Measurements from ENCODE around the gene DIP2B.
"Not testable (repeated sequence)": the region's sequence is repeated elsewhere in the genome, so short reads cannot be mapped to it uniquely, and the experiment has no call there.

Gene DIP2B

DNA sequence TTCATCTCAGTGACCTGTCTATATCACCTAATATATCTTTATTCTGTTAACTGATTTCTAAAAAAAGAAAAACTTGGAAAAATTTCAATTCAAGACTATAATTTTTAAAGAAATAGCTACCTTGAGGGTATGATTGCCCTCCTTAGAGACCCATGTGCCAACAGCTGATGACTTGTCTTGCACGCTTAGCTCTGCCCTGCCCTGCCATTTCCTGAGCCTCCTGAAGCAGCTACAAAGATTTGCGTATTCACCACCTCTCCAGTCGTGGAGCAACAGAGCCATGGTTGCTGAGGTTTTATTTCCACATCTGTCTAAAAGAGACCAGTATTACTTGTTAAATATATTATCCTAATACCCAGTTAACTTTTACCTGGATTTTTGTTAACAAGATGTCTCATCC lies 167.4 kb downstream of the DIP2B start:
- no peak overlapping the region for H3K4me3 ChIP-seq (ENCODE audit: low read depth, low read length)

DNA sequence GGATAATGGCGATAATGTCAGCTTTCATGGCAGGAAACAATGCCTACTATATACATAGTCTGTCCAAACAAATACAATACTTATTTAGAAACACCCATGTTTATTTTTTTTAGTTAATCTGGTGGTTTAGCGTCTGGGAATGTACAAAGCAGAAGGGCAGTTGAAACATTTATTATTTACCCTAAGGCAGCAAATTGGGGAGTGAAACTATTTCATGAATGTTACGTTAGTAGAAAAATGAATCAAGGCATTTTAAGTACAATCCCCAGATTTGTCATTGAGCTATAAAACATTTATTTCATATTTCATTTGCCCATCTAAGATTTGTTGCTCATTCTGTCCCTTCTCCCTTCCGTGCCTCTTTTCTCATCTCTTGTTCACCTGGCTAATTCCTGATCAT lies 172.0 kb downstream of the DIP2B start:
- no peak overlapping the region for H3K4me3 ChIP-seq (ENCODE audit: low read depth, low read length)

DNA sequence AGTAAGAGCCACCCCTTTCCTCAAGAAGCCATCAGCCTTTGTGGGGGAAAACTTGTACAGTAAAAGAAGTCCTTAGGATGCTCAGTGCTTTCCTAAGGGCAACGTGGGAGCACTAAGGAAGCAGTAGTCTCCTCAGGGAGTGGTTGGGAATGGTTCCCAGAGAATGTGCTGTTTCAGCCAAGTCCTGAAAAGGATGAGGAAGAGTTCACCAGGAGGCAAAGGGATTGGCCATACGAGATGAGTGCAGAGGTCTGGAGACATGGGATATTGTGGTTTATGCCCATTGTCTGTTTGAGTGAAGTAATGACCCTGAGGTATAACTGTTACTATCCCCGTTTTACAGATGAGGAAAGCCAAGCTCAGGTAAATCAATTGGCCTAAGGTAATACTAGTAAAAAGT lies 173.1 kb downstream of the DIP2B start:
- H3K4me3 ChIP-seq (ENCODE audit: low read depth, low read length) = no peak overlapping the region

DNA sequence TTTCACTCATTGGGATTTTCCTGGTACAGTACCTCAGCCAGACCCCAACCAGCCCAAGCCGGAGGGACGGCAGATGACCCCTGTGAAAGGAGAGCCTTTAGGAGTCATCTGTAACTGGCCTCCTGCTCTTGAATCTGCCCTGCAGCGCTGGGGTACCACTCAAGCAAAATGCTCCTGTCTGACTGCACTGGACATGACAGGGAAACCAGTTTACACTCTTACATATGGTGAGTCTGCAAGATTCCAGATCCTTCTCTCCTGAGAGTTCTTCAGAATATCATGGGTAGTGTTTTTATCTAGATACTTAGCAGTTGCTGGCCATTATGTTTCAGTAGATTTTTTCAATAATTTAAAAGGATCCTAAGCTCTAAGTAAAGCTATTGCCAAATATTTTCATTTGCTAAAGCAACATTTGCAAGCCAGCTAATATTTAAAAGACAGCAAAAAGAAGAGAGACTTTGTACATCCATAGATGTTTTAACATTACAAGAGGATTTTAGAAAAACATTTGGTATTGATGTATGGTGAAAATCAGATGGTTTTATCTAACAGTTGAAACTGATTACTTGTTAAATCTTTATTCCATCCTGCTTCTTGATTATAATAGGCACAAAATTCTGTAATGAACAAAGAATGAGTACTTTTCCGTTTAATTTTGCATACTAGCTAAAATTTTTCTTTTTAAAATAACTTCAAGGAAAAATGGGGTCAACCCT lies 174.0 kb downstream of the DIP2B start:
- H3K4me3 ChIP-seq (ENCODE audit: low read depth, low read length) = no peak overlapping the region

DNA sequence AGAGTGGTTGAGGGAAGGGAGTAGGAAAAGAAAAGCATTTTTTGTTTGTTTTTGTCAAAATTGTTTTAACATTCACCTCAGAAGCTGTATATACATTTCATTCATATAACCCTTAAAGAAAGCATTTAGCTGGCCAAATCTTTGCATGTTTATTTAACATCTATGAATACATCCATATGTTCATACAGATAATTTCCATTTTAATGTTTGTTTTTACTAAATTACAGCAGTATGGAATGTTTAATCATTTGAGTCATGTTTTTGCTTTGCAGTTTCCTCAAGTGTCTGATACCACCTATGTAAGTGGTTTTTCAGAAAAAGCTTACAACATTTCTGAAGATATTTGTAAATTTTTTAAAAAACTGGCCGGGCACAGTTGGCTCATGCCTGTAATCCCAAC lies 174.8 kb downstream of the DIP2B start:
- H3K4me3 ChIP-seq (ENCODE audit: low read depth, low read length) = no peak overlapping the region

DNA sequence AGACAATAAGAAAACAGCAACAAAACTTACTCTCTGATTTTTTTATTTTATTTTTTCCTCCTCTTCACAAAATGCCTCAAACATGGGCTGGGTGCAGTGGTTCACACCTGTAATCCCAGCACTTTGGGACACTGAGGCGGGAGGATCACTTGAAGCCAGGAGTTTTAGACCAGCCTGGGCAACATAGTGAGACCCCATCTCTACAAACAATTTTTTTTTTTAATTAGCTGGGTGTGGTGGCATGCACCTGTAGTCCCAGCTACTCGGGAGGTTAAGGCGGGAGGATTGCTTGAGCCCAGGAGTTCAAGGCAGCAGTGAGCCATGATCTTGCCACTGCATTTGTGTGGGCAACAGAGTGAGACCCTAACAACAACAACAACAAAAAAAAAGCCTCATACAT lies 176.3 kb downstream of the DIP2B start:
- H3K4me3 ChIP-seq (ENCODE audit: low read depth, low read length) = not testable (repeated sequence)

DNA sequence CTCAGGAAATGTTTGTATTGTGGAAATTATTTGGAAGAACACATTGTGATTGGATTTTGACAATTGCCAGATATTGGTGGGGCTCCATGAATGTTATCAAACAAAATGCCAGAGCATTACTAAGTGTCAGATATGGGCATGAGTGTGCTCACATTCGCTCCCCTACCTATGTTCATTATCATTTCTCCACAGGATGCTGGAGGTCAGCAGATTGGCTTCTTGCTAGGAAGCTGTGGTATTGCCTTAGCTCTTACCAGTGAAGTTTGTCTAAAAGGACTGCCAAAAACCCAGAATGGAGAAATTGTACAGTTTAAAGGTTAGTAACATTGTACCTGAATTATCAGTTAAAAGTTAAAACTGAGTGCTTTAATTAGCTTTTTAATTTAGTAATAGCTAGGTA lies 180.9 kb downstream of the DIP2B start:
- no peak overlapping the region for H3K4me3 ChIP-seq (ENCODE audit: low read depth, low read length)

DNA sequence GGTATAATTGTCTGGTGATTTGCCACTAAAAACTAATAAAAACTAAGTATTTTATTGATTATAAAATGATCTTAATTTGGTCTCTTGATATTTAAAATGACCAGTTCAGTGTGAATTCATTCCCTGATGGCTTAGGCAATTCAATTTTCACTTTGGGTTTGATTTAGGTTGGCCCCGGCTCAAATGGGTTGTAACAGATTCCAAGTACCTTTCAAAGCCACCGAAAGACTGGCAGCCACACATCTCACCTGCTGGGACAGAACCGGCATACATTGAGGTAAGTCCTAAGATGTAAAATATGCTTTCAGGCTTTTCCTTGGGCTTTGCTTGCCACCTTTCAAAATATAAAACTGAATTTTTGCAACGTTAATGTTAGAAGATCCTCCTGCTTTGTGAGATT lies 181.6 kb downstream of the DIP2B start:
- no peak overlapping the region for H3K4me3 ChIP-seq (ENCODE audit: low read depth, low read length)

DNA sequence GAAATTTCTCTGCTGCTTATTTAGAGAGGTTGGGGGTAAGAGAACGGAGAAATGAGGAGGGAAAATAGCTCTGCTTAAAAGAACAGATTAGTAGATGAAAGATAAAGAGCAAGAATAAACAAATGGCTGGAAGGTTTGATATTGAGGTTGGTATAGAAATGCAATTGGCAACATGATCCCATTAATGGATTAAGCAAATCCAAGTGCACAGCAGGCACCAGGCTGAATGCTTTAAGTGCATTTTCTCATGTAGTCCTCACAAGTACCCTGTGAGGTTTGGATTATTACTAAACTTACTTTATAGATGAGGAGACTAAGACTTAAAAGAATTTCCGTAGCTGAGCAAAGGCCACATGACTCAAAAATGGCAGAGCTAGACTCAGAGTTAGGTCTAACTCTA lies 182.2 kb downstream of the DIP2B start:
- H3K4me3 ChIP-seq (ENCODE audit: low read depth, low read length) = no peak overlapping the region

DNA sequence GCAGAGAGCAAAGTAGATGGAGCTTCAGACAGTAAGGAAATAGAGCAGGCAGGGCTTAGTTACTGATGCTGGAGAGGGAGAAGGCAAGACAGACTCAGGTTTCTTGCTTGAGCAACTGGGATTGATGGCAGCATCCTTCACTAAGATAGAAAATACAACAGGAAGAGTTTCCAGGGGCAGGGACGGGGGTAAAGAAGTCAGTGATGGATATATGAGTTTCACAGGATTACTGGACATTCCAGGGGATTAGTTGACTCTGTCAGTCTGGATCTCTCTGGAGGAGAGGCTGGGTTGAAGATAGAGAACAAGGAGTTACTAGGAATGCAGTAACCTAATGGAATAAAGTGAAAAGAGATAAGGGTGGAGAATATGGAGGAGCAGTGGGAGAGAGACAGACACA lies 184.7 kb downstream of the DIP2B start:
- H3K4me3 ChIP-seq (ENCODE audit: low read depth, low read length) = no peak overlapping the region

DNA sequence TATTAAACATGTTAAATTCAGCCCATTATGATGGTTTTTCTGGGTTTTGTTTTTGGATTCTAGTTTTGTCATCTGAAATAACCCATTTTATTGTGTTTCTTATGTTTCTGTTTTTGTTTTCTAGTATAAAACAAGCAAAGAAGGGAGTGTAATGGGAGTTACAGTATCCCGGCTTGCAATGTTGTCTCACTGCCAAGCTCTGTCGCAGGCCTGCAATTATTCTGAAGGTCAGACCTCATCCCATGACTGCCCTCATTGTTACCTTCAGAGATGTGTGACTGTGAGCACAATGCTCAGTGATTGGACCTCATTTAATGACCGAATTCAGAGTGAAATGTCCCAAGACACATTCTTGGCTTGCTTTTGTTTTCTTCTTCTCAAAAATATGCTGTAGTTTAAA lies 186.1 kb downstream of the DIP2B start:
- H3K4me3 ChIP-seq (ENCODE audit: low read depth, low read length) = no peak overlapping the region

DNA sequence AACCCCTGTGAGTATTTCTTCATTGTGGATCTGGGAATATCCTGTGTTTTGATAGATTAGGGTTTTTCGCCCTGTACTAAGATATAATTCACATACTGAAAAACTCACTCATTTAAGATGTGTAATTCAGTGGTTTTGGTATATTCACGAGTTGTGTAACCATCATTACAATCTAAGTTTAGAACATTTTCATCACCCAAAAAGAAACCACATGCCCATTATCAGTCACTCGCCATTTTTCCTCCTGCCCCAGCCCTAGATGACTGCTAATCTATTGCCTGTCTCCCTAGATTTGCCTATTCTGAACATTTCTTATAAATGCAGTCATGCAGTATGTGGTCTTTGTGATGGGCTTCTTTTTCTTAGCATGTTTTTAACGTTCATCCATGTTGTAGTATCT lies 191.2 kb downstream of the DIP2B start:
- H3K4me3 ChIP-seq (ENCODE audit: low read depth, low read length) = no peak overlapping the region

DNA sequence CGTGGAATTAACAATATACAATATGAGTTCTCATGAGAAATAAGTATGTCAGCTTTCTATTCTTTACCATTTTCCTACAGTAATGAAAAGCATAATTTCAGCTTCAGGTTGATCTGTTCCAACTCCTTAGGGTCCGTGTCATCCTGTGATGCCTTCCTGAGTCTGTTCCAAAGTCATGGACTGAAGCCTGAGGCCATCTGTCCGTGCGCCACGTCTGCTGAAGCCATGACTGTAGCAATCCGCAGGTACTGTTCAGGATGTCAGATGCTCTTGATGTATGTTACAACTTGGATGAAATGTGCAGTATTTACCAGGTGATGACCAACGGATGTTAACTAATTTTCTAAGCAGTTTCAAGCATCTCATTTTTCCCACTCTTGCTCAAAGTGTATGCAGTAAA lies 192.1 kb downstream of the DIP2B start:
- no peak overlapping the region for H3K4me3 ChIP-seq (ENCODE audit: low read depth, low read length)

DNA sequence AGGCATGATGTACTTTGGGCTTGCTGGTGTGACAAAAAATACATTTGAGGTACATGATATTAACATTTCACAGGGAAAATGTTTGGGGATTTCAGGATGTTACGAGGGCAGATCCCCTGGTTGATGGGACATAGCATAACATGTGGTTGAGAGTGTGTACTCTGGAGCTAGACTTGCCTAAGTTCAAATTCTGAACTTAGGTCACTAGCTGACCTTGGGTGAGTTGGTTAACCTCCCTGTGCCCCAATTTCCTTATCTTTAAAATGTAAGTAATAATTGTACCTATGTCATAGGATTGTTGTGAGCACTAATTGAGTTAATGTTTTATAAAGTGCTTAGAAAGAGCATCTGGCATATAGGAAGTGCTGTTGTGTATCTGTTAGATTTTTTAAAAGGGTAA lies 194.4 kb downstream of the DIP2B start:
- no peak overlapping the region for H3K4me3 ChIP-seq (ENCODE audit: low read depth, low read length)

DNA sequence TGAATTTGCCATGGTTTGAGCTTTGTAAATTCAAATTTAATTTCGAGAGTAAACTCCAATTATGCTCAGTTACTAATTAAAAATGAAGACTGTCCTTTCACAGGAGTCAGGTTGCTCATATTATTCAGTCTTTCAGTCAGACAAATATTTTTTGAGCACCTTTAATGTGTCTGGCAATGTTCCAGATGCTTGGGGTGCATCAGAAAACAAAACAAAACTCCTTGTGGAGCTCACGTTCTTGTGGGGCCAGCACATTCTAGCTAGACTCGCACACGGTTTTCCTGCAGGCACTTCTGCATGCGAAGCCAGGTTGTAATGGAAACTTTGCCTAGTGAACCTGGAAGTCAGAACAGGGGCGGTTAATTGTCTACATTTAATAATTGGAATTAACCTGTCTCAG lies 195.2 kb downstream of the DIP2B start:
- H3K4me3 ChIP-seq (ENCODE audit: low read depth, low read length) = no peak overlapping the region

DNA sequence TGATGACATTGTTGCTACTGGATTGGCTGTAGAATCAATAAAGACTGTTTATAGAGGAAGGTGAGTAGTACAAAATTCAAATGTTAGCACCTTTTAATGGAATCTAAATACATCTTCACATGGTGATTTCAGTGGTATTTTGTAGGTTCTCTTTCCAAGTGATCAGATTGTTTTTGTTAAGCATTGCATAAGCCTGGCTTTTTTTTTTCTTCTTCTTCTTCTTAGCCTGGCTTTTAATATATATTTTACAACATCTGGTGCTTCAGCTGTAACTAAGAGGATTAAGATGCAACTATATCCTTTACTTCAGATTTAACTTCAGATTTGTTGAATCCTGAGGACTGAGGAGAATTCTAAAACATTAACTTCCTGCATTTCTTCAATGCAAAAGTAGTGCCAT lies 201.8 kb downstream of the DIP2B start:
- no peak overlapping the region for H3K4me3 ChIP-seq (ENCODE audit: low read depth, low read length)

DNA sequence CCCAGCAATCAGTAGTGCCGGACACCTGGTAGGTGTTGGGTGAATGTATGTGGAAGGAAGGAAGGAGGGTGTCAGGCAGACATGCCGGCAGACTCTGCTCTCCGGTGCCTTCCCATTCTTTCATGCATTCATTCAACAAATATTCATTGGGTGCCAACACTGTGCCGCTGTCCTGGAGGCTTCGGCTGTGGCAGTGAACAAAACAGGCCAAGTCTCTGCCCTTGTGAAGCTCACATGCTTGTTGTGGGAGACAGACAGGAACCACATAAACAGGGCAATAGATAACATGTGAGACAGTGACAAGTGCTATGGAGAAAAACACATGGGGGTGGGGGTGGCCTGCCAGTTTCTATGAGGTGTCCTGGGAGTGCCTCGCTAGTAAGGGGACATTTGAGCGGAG lies 202.6 kb downstream of the DIP2B start:
- H3K4me3 ChIP-seq (ENCODE audit: low read depth, low read length) = no peak overlapping the region

DNA sequence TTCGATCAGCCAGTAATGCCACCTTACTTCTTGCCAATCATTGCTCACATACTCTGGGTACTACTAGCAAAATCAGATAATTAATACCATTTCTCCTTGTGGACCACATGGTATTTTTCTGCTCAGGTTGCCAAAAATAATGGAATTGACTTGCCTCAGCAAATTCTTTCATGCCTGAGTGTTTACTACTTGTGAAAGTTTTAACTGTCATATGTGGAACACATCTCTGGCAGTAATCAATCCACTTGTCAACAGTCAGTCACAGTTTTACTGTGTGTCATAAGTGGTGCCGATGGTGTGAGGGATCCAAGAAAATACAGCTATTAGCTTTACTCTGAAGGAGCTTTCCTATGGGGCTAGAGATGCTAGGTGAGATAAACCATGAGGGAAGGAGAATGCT lies 203.8 kb downstream of the DIP2B start:
- no peak overlapping the region for H3K4me3 ChIP-seq (ENCODE audit: low read depth, low read length)

DNA sequence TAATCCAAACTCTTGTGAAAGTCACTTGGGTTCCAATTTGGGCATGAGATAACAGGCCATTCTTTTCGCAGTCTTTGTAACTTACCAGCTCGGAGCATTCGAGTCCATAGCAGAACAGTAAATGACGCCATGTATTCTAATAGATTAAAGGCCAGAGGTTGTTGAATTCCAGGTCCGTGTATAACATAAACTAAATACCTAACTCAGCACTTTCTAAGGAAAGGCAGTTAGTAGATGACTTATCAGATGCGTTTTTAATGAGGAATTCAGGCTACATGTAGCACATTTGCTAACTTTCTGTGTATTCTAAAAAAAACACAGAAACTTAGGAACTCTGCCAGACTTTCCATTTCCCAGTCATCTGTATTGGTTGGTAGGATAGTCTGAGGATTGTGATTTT lies 206.3 kb downstream of the DIP2B start:
- H3K4me3 ChIP-seq (ENCODE audit: low read depth, low read length) = no peak overlapping the region

DNA sequence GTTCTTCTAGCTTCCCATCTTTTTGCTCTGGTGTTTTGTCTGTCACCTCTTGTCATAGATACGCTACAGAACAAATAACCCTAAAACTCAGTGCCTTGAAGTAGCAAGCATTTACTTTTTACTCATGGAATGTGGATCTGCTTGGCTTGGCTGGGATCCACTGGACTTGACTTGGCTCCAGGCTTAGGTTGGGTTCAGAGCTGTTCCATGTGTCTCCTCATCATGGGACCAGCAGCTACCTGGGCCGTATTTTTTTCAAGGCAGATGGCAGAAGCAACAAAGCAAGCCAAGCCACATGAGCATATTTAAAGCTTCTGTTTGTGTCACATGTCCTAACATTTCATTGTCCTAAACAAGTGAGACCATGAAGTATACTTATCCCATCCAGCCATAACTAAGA lies 210.4 kb downstream of the DIP2B start:
- H3K4me3 ChIP-seq (ENCODE audit: low read depth, low read length) = no peak overlapping the region

DNA sequence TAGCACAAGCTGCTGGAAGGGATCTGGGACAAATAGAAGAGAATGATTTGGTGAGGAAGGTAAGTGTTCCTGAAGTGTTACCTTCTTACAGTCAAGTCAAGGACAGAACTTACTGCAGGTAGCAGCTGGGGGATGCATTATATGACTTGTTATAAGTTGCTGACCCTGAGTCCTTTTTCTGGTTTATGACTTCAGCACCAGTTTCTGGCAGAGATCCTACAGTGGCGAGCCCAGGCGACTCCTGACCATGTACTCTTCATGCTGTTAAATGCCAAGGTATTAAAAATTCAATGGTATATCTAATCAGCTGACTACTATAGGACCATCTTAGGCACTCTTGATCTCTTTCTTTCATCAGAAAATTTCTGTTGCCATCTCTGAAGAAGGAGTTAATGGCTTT lies 214.0 kb downstream of the DIP2B start:
- H3K4me3 ChIP-seq (ENCODE audit: low read depth, low read length) = no peak overlapping the region

DNA sequence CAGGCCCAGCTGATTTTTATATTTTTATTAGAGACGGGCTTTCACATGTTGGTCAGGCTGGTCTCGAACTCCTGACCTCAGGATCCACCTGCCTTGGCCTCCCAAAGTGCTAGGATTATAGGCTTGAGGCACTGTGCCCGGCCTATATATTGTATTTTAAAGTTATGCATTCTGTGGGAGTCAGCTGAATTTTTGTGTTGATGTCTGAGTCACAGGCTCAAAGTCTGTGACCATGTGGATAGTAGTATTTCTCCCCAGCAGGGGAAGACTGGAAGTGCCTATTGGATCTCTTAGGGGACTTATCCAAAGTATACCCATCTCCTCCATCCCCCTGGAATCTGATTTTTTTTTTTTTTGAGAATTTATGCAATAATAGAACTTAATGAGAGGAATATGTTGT lies 215.3 kb downstream of the DIP2B start:
- no peak overlapping the region for H3K4me3 ChIP-seq (ENCODE audit: low read depth, low read length)

DNA sequence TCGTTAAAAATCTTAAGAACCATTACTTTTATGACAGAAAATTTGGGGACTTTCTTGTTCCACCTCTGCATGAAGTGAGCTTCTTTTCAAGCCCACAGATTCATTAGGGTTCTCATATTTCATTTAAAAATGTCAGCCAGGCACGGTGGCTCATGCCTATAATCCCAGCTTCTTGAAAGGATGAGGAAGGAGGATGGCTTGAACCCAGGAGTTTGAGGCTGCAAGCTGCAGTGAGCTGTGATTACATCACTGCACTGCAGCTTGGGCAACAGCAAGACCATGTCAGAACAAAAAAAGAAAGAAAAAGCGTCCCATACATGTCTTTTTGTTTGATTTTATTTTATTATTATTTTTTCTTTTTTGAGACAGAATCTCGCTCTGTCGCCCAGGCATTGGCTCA lies 215.7 kb downstream of the DIP2B start:
- no peak overlapping the region for H3K4me3 ChIP-seq (ENCODE audit: low read depth, low read length)

DNA sequence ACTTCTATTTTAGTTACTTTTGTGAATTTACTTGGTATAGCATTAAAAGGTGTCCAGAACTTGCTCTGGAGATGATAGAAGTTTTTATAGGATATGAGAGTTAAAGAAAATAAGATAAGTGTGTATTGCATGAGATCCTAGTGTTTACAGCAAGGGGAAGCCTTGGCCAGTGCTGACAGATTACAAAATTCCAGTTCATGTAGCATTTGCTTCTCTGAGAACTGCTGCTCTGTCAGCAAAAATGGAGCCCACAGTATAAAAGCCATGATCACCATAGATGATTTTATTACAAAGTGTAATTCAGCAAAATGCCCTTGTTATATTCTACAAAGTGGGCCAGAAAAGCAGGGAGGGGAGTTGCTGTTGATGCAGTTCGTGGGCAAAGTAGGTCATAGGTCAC lies 219.1 kb downstream of the DIP2B start:
- H3K4me3 ChIP-seq (ENCODE audit: low read depth, low read length) = no peak overlapping the region

Measured in iPS-11a (cell line).